IgD-negative memory B cell (primary cell): Measurements from ENCODE around the gene UST. TPM values are rescaled to one million over a fixed set of nuclear protein-coding genes. Genes with fewer than 3 reads are reported as not detected.

Source experiments
- H3K27ac Mint-ChIP-seq, 3 donors: one replicate each; pipeline ENCODE4 v1.8.0; 2020 to 2022; ENCODE audit warnings: mild to moderate bottlenecking in 3 of 3, mixed read lengths in 3 of 3, moderate library complexity in 1 of 3
- H3K27me3 Mint-ChIP-seq: one replicate; pipeline ENCODE4 v1.8.0; 2021; ENCODE audit warnings: mixed read lengths
- H3K36me3 Mint-ChIP-seq: one replicate; pipeline ENCODE4 v1.8.0; 2020; ENCODE audit warnings: mild to moderate bottlenecking, mixed read lengths
- H3K4me1 Mint-ChIP-seq, 3 donors: one replicate each; pipeline ENCODE4 v1.8.0; 2020 to 2022; ENCODE audit warnings: mixed read lengths in 3 of 3, mild to moderate bottlenecking in 1 of 3
- H3K4me3 Mint-ChIP-seq, 4 donors: one replicate each; pipeline ENCODE4 v1.8.0; 2020 to 2022; ENCODE audit warnings: mild to moderate bottlenecking in 4 of 4, mixed read lengths in 4 of 4, moderate library complexity in 3 of 4
- H3K9me3 Mint-ChIP-seq, 3 donors: one replicate each; pipeline ENCODE4 v1.8.0; 2020 to 2021; ENCODE audit warnings: mixed read lengths in 3 of 3, mild to moderate bottlenecking in 1 of 3
- polyA plus RNA-seq: library from polyadenylated mRNA; unstranded; fragments of 300-500 nt; fragmentation: Illumina TruSeq; gene quantifications from one replicate; pipeline ENCODE4 v1.2.3, GENCODE V29; 2021

UST gene
- polyA plus RNA-seq, 1 donor from 2014 or later = 1.3 TPM

- no peaks in the 10 kb centered on the region for H3K27me3 Mint-ChIP-seq
- H3K4me3 Mint-ChIP-seq = no peak overlapping the region
- H3K4me1 Mint-ChIP-seq = peaks cover 11 to 16% (median 13%) of the 10 kb centered on the region in 3 donors
- no peaks in the 10 kb centered on the region for H3K9me3 Mint-ChIP-seq
- peaks cover 2% of the 10 kb centered on the region for H3K36me3 Mint-ChIP-seq
- H3K27ac Mint-ChIP-seq = no peak overlapping the region
These were observed 137.6 kb downstream of the UST start for GRCh38 chr6:148884461-148884860.

GRCh38 chr6:148885136-148885865, 138.5 kb downstream of the UST start:
- Mint-ChIP-seq H3K27ac (no peak overlapping the region), H3K27me3 (no peaks in the 10 kb centered on the region), H3K4me1 (peaks cover 10 to 14% (median 11%) of the 10 kb centered on the region in 3 donors), H3K36me3 (no peaks in the 10 kb centered on the region), H3K9me3 (no peaks in the 10 kb centered on the region), H3K4me3 (no peak overlapping the region)

- no peaks in the 10 kb centered on the region for H3K36me3 Mint-ChIP-seq
- no peaks in the 10 kb centered on the region for H3K27me3 Mint-ChIP-seq
- H3K9me3 Mint-ChIP-seq = no peaks in the 10 kb centered on the region
- H3K4me1 Mint-ChIP-seq = peaks cover 10 to 14% (median 11%) of the 10 kb centered on the region in 3 donors
- H3K4me3 Mint-ChIP-seq = no peak overlapping the region
- H3K27ac Mint-ChIP-seq = no peak overlapping the region
These were observed 139.4 kb downstream of the UST start for GRCh38 chr6:148885925-148886845.

- H3K27ac Mint-ChIP-seq = no peak overlapping the region
- H3K9me3 Mint-ChIP-seq = no peaks in the 10 kb centered on the region
- peaks cover 10 to 11% (median 10%) of the 10 kb centered on the region in 3 donors for H3K4me1 Mint-ChIP-seq
- peaks cover 1% of the 10 kb centered on the region for H3K36me3 Mint-ChIP-seq
- H3K27me3 Mint-ChIP-seq = no peaks in the 10 kb centered on the region
- H3K4me3 Mint-ChIP-seq = no peak overlapping the region
These were observed 140.4 kb downstream of the UST start for GRCh38 chr6:148887181-148887580.

GRCh38 chr6:148888856-148889255, 142.0 kb downstream of the UST start:
- peaks cover 1% of the 10 kb centered on the region for H3K36me3 Mint-ChIP-seq
- no peaks in the 10 kb centered on the region for H3K27me3 Mint-ChIP-seq
- no peak overlapping the region for H3K27ac Mint-ChIP-seq
- no peaks in the 10 kb centered on the region for H3K9me3 Mint-ChIP-seq
- H3K4me1 Mint-ChIP-seq = no peaks in the 10 kb centered on the region
- no peak overlapping the region for H3K4me3 Mint-ChIP-seq

GRCh38 chr6:148890096-148890495, 143.3 kb downstream of the UST start:
- H3K4me3 Mint-ChIP-seq = no peak overlapping the region
- no peaks in the 10 kb centered on the region for H3K27me3 Mint-ChIP-seq
- peaks cover 1% of the 10 kb centered on the region for H3K36me3 Mint-ChIP-seq
- no peaks in the 10 kb centered on the region for H3K9me3 Mint-ChIP-seq
- H3K27ac Mint-ChIP-seq = no peak overlapping the region
- no peaks in the 10 kb centered on the region for H3K4me1 Mint-ChIP-seq

- Mint-ChIP-seq H3K9me3 (no peaks in the 10 kb centered on the region), H3K4me1 (no peaks in the 10 kb centered on the region), H3K36me3 (peaks cover 1% of the 10 kb centered on the region), H3K27me3 (no peaks in the 10 kb centered on the region), H3K4me3 (no peak overlapping the region), H3K27ac (no peak overlapping the region)
These were observed 144.0 kb downstream of the UST start for GRCh38 chr6:148890652-148891404.

- no peaks in the 10 kb centered on the region for H3K9me3 Mint-ChIP-seq
- H3K27me3 Mint-ChIP-seq = no peaks in the 10 kb centered on the region
- H3K4me3 Mint-ChIP-seq = no peak overlapping the region
- no peaks in the 10 kb centered on the region for H3K4me1 Mint-ChIP-seq
- H3K36me3 Mint-ChIP-seq = peaks cover 1% of the 10 kb centered on the region
- no peak overlapping the region for H3K27ac Mint-ChIP-seq
These were observed 144.6 kb downstream of the UST start for GRCh38 chr6:148891405-148891783.

- peaks cover 1% of the 10 kb centered on the region for H3K36me3 Mint-ChIP-seq
- H3K27me3 Mint-ChIP-seq = no peaks in the 10 kb centered on the region
- no peak overlapping the region for H3K4me3 Mint-ChIP-seq
- H3K4me1 Mint-ChIP-seq = no peaks in the 10 kb centered on the region
- no peaks in the 10 kb centered on the region for H3K9me3 Mint-ChIP-seq
- H3K27ac Mint-ChIP-seq = no peak overlapping the region
These were observed 145.4 kb downstream of the UST start for GRCh38 chr6:148892247-148892646.

GRCh38 chr6:148893073-148893472, 146.2 kb downstream of the UST start:
- no peaks in the 10 kb centered on the region for H3K4me1 Mint-ChIP-seq
- no peak overlapping the region for H3K27ac Mint-ChIP-seq
- no peaks in the 10 kb centered on the region for H3K27me3 Mint-ChIP-seq

GRCh38 chr6:148893481-148893880, 146.7 kb downstream of the UST start:
- Mint-ChIP-seq H3K4me3 (no peak overlapping the region), H3K27ac (no peak overlapping the region), H3K4me1 (no peaks in the 10 kb centered on the region), H3K36me3 (peaks cover 1% of the 10 kb centered on the region), H3K9me3 (no peaks in the 10 kb centered on the region), H3K27me3 (no peaks in the 10 kb centered on the region)

More at GRCh38 chr6:148893073-148893472, 146.2 kb downstream of the UST start:
- no peak overlapping the region for H3K4me3 Mint-ChIP-seq
- peaks cover 1% of the 10 kb centered on the region for H3K36me3 Mint-ChIP-seq
- H3K9me3 Mint-ChIP-seq = no peaks in the 10 kb centered on the region

GRCh38 chr6:148898376-148899014, 151.7 kb downstream of the UST start:
- H3K4me3 Mint-ChIP-seq = no peak overlapping the region
- no peak overlapping the region for H3K27ac Mint-ChIP-seq
- no peaks in the 10 kb centered on the region for H3K27me3 Mint-ChIP-seq
- H3K4me1 Mint-ChIP-seq = peaks cover 0 to 2% (median 1%) of the 10 kb centered on the region in 3 donors
- peaks cover 0 to 7% (median 0%) of the 10 kb centered on the region in 3 donors for H3K9me3 Mint-ChIP-seq
- no peaks in the 10 kb centered on the region for H3K36me3 Mint-ChIP-seq

- Mint-ChIP-seq H3K36me3 (no peaks in the 10 kb centered on the region), H3K9me3 (peaks cover 0 to 4% (median 0%) of the 10 kb centered on the region in 3 donors), H3K4me1 (peaks cover 5 to 10% (median 9%) of the 10 kb centered on the region in 3 donors), H3K4me3 (no peak overlapping the region), H3K27me3 (no peaks in the 10 kb centered on the region), H3K27ac (peak overlapping the region in 2 of 3 donors; percentile 31 to 43)
These were observed 158.4 kb downstream of the UST start for GRCh38 chr6:148904896-148905870.
